Activated T-cell treated with anti-CD3 and anti-CD28 coated beads, Interleukin-2, amount 50 U/mL, for 1 hour (primary cell): Measurements from ENCODE around the gene TTC17.
"Not testable (repeated sequence)": the region's sequence is repeated elsewhere in the genome, so short reads cannot be mapped to it uniquely, and the experiment has no call there.

Experiments used
- DNase-seq: peaks from one replicate; pipeline ENCODE4 v3.0.0-alpha.2; 2020

TTC17 gene

GRCh38 chr11:43393765-43394355 is 35.1 kb downstream of the TTC17 start:
- DNase-seq, result no peak

DNA sequence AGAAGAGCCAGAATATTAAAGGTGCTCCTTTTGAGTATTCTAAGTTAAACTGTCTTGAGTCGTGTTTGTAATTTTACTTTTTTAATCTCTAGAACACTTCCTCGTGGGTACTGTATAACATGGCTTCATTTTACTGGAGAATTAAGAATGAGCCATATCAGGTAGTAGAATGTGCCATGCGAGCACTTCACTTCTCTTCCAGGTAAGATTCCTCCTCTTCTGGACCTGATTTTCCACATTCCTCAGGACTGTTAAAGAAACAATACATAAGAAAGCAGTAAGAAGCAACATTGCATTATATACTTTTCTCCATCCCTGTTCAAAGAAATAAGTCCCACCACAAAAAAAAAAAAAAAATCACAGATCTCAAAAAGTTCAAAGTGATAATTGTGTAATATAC is 37.9 kb downstream of the TTC17 start:
- no peak for DNase-seq

GRCh38 chr11:43397251-43397650 is 38.5 kb downstream of the TTC17 start:
- no peak for DNase-seq

GRCh38 chr11:43399983-43400630 is 41.4 kb downstream of the TTC17 start:
- DNase-seq, result no peak

DNA sequence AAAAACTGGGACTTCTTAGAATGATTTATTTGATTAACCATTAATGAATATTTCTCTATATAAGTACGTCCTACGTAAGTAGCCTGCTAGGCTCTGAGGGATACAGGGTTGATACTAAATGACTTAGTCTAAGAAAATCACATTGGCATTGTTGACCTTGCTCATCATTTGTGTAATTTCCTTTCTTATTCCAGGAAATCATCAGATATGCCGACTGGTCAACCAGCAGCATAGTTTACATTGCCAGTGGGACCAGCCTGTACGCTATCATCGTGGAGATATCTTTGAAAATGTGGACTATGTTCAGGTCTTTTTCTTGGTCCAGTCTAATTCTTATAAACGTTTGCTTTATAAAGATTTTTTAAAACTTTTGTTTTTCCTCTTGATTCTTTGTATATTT is 42.5 kb downstream of the TTC17 start:
- no peak for DNase-seq

DNA sequence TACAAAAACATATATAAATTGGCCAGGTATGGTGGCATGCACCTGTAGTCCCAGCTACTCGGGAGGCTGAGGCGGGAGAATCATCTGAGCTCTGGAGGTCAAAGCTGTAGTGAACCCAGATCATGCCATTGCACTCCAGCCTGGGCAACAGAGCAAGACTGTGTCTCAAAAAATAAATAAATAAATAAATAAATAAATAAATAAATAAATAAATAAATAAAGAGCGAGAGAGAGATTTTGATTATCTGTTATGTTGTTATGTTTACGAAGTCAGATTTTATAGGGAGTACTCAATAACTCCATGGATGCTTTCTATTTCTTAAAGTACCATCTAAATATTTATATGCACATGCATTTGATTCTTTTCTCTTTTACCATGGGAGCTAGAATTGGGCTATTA is 43.1 kb downstream of the TTC17 start:
- DNase-seq, result not testable (repeated sequence)

GRCh38 chr11:43403357-43404231 is 44.9 kb downstream of the TTC17 start:
- no peak for DNase-seq

GRCh38 chr11:43404406-43404805 is 45.7 kb downstream of the TTC17 start:
- no peak for DNase-seq

- DNase-seq, result no peak
These were observed 46.2 kb downstream of the TTC17 start for GRCh38 chr11:43404836-43405479.

GRCh38 chr11:43408277-43408676 is 49.6 kb downstream of the TTC17 start:
- DNase-seq, result no peak

- no peak for DNase-seq
These were observed 51.7 kb downstream of the TTC17 start for GRCh38 chr11:43410394-43410793.

DNA sequence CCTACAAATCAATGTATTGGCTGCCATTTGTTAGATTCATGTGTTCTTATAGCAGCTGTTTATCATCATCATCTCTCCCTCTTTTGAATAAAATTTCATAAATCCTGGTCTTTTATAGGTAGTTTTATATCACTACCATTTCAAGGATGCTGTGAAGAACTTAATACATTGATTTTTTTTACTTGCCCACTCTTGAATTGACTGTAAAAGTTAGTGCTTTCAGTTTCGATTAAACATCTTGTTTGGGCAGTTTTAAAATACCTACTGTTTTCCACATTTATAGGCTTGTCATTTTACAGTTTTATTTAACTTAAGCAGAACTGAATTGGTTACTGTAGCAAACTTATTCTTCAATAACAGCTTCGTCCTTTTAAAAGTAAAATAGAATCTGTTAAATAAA is 59.5 kb downstream of the TTC17 start:
- no peak for DNase-seq

- DNase-seq, result no peak
These were observed 60.7 kb downstream of the TTC17 start for GRCh38 chr11:43419460-43419859.

DNA sequence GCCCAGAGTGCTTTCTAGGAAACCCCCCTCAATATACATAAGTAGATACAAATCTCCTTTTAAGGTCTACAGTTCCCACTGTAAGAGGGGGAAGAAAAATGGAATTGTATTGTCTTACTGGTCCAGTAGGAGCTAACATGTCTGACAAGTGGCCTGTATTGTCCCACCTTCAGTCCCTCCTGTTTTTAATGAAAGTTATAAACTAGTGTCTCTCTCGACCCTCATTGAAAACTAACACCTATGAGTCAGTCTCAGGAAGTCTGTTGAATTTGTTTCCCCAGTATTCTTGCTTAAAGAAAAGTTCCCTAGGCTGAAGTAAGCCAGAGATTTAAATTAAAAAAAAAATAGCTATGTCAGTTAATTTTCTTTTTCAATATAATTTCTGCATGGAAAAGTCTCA is 69.3 kb downstream of the TTC17 start:
- DNase-seq, result no peak

DNA sequence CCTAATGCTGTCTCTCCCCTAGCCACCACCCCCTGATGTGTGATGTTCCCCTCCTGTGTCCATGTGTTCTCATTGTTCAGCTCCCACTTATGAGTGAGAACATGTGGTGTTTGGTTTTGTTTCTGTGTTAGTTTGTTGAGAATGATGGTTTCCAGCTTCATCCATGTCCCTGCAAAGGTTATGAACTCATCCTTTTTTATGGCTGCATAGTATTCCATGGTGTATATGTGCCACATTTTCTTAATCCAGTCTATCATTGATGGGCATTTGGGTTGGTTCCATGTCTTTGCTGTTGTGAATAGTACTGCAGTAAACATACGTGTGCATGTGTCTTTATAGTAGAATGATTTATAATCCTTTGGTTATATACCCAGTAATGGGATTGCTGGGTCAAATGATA is 72.2 kb downstream of the TTC17 start:
- not testable (repeated sequence) for DNase-seq

DNA sequence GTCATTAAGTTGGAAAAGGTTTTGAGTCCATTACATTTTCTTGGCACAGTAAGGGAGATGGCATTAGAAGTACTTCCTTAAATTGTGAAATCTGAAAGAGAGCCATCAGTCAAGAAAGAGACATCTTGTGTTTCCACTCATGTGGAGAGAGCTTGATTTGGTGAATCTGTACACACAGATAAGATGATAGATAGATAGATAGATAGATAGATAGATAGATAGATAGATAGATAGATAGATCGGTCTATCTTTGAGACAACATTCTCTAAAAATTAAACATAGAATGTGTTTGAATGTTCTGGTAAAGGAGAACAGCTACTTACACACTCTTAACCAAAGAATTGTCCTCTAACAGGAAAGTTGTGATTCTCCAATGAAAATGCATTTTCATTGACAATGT is 76.2 kb downstream of the TTC17 start:
- DNase-seq, result no peak

GRCh38 chr11:43440486-43440885 is 81.8 kb downstream of the TTC17 start:
- no peak for DNase-seq

DNA sequence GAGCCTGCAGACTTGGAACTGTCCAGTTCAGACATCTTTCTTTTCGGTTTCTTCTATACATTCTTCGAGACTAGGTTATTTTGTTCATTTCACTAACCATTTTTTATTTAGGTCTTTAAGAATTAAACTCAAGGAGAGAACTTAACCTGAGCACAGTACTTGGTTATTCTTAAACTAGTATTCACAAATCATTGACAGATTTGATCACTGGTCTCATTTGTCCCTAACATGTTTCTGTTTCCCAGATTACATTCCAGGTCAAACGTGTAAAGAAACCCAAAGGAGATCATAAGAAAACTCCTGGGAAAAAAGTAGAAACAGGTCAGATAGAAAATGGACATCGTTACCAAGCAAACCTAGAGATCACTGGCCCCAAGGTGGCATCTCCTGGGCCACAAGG is 85.1 kb downstream of the TTC17 start:
- DNase-seq, result no peak

GRCh38 chr11:43447151-43447550 is 88.4 kb downstream of the TTC17 start:
- DNase-seq, result no peak

GRCh38 chr11:43458486-43458885 is 99.8 kb downstream of the TTC17 start:
- no peak for DNase-seq

DNA sequence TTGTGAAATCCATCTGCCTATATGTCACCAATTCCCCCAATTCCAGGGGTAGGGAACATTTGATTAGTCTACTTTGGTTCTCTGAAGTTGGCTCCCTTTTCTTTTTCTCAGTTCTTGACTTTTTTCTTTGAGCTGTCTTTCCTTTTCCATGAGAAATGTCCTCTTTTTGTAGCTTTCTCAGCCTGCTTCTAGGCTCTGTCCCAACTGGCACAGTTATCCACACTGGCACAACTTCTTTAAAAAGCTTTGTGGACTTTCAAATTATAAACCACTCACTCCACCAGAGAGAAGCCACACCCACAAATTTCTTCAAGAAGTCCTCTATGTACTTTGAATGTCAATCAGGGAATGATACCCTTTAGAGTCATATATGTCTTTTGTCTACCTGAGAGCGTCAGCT is 100.5 kb downstream of the TTC17 start:
- no peak for DNase-seq

- no peak for DNase-seq
These were observed 103.6 kb downstream of the TTC17 start for GRCh38 chr11:43462359-43462758.

DNA sequence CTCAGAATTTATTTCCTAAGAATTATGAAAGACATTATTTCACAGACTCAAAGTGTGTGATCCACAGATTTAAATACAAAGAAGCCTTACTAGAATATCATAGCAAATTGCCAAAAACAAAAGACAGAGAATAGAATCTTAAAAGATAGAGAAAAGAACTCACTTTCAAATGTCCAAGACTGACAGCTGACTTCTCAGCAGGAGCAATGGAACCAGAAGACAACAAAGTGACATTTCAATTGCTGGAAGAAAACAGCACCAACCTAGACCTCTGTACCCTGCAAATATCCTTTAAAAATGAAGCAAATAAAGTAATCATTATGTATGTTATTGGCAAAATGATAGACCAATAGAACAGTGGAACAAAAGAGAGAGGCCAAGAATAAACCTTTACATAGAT is 109.2 kb downstream of the TTC17 start:
- DNase-seq, result no peak

GRCh38 chr11:43477491-43477890 is 118.8 kb downstream of the TTC17 start:
- not testable (repeated sequence) for DNase-seq
